Measurements from ENCODE around the gene OTUB2.
"Not testable (repeated sequence)": the region's sequence is repeated elsewhere in the genome, so short reads cannot be mapped to it uniquely, and the experiment has no call there.

The OTUB2 gene

GRCh38 chr14:94058674-94059138, 32.6 kb downstream of the OTUB2 start:
- DNase-seq (ENCODE audit: low read depth) = no peak
- TF ChIP-seq CTCF (conservative IDR thresholded peaks at IDR 0.05; ENCODE audit: control insufficient read depth, insufficient read depth, low read depth, low read length) = no peak
- H3K4me3 ChIP-seq (ENCODE audit: control insufficient read depth, low read depth, low read length) = no peak overlapping the region

- no peak for TF ChIP-seq CTCF (conservative IDR thresholded peaks at IDR 0.05; ENCODE audit: control insufficient read depth, insufficient read depth, low read depth, low read length)
- DNase-seq (ENCODE audit: low read depth) = no peak
- H3K4me3 ChIP-seq (ENCODE audit: control insufficient read depth, low read depth, low read length) = no peak overlapping the region
Observed at GRCh38 chr14:94059998-94060397, 33.9 kb downstream of the OTUB2 start.

- peak; percentile 55 for DNase-seq (ENCODE audit: low read depth)
- no peak for TF ChIP-seq CTCF (conservative IDR thresholded peaks at IDR 0.05; ENCODE audit: control insufficient read depth, insufficient read depth, low read depth, low read length)
- no peak overlapping the region for H3K4me3 ChIP-seq (ENCODE audit: control insufficient read depth, low read depth, low read length)
Observed at GRCh38 chr14:94062344-94062940, 36.3 kb downstream of the OTUB2 start.

DNA sequence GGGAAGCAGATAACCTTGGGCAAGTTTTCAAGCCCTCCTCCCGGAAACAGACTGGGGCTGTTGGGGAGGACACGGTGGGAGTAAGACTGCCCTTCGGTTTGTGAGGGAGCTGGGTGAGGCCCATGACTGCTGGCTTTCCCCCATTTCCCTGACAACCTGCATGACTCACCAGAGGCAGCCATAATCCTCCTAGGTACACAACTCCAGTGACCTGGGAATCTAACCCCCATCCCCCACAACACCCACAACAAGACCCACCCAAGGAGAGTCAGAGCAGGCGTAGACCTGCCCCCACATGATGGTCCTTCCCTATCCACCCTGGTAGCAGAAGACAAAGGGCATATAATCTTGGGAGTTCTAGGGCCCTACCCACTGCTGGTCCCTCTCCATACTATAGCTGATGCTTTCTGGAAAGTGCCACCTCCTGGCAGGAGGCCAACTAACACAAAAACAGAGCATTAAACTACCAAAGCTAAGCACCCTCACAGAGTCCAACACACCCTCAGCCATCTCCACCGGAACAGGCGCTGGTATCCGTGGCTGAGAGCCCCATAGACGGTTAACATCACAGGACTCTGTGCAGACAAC, 40.0 kb downstream of the OTUB2 start:
- no peak for TF ChIP-seq CTCF (conservative IDR thresholded peaks at IDR 0.05; ENCODE audit: control insufficient read depth, insufficient read depth, low read depth, low read length)
- no peak for DNase-seq (ENCODE audit: low read depth)
- H3K4me3 ChIP-seq (ENCODE audit: control insufficient read depth, low read depth, low read length) = no peak overlapping the region

DNA sequence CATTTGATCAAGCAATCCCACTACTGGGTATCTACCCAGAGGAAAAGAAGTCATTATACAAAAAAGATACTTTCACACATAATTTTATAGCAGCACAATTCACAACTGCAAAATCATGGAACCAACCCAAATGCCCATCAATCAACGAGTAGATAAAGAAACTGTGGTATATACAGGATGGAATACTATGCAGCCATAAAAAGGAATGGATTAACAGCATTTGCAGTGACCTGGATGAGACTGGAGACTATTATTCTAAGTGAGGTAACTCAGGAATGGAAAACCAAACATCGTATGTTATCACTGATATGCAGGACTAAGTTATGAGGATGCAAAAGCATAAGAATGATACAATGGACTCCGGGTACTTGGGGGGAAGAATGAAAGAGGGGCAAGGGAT, 45.9 kb downstream of the OTUB2 start:
- DNase-seq (ENCODE audit: low read depth); H3K4me3 ChIP-seq (ENCODE audit: control insufficient read depth, low read depth, low read length): not testable (repeated sequence)

DNA sequence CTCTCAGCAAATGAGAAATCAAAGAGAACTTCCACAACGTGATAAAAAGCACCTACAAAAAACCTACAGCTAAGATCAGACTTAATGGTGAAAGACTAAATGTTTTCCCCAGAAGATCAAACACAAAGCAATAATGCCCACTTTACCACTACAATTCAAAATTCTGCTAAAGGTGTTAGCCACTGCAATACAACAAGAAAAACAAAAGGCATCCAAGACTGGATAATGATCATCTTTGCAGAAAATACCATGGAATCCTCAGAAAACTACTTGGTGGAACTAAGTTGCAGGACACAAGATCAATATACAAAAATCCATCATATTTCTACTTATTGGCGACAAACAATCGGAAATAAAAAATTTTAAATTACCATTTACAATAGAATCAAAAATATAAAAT, 48.4 kb downstream of the OTUB2 start:
- H3K4me3 ChIP-seq (ENCODE audit: control insufficient read depth, low read depth, low read length) = no peak overlapping the region
- DNase-seq (ENCODE audit: low read depth) = no peak
- TF ChIP-seq CTCF (conservative IDR thresholded peaks at IDR 0.05; ENCODE audit: control insufficient read depth, insufficient read depth, low read depth, low read length) = no peak

DNA sequence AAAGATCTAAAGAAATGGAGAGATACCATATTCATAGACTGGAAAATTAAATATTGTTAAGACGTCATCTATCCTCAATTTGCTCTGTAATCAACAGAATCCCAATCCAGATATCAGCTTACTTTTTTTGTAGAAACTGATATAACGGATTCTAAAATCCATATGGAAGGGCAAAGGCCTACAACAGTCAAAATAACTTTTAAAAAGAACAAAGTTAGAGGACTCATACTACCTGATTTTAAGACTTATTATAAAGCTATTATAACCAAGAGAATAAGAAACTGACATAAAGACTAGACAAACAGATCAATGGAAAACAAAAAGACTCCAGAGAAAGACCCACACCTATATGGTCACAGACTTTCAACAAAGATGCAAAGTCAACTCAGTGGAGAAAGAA, 48.9 kb downstream of the OTUB2 start:
- H3K4me3 ChIP-seq (ENCODE audit: control insufficient read depth, low read depth, low read length) = no peak overlapping the region
- DNase-seq (ENCODE audit: low read depth) = no peak
- TF ChIP-seq CTCF (conservative IDR thresholded peaks at IDR 0.05; ENCODE audit: control insufficient read depth, insufficient read depth, low read depth, low read length) = no peak
